HepG2 (cell line): ENCODE results near the gene DENND4B. TPM values are rescaled to one million over a fixed set of nuclear protein-coding genes. Genes with fewer than 3 reads are reported as not detected.

Experiments used
- CREB1 ChIP-seq, 2 experiments: fragments of 450-650 bp in 1 of 2; IDR thresholded peaks; 2 replicates each; pipeline ENCODE4 v1.6.1; 2016 to 2017; ENCODE audit warnings: control low read depth in 1 of 2, mild to moderate bottlenecking in 1 of 2, missing compliant biosample characterization in 1 of 2, missing genetic modification characterization in 1 of 2
- FOXC1 ChIP-seq: sonication (generic); formaldehyde crosslinking; IDR thresholded peaks from 2 replicates; pipeline ENCODE4 v1.8.0; 2022; ENCODE audit warnings: mild to moderate bottlenecking, missing genetic modification reagents, borderline replicate concordance
- PCBP2 ChIP-seq: fragments of 200-400 bp; formaldehyde crosslinking; optimal IDR thresholded peaks from 2 replicates; pipeline ENCODE3; 2018; ENCODE audit warnings: low read length, low read depth; ENCODE audit not compliant: poor library complexity, severe bottlenecking
- RAD21 ChIP-seq: fragments of 450-650 bp; formaldehyde crosslinking; IDR thresholded peaks from 2 replicates; pipeline ENCODE4 v1.5.0; 2020; ENCODE audit warnings: mild to moderate bottlenecking
- SMAD3 ChIP-seq: sonication (generic); formaldehyde crosslinking; IDR thresholded peaks from 2 replicates; pipeline ENCODE4 v1.4.0; 2020; ENCODE audit warnings: missing genetic modification reagents
- TOE1 ChIP-seq: sonication (generic); formaldehyde crosslinking; IDR thresholded peaks from 2 replicates; pipeline ENCODE4 v1.4.0; 2020; ENCODE audit warnings: mild to moderate bottlenecking, missing genetic modification reagents
- TSC22D2 ChIP-seq: sonication (generic); formaldehyde crosslinking; IDR thresholded peaks from 2 replicates; pipeline ENCODE4 v1.5.1; 2020; ENCODE audit warnings: missing genetic modification reagents, mild to moderate bottlenecking, borderline replicate concordance
- YY1 ChIP-seq: IDR thresholded peaks from 2 replicates; pipeline ENCODE4 v1.6.1; 2011; ENCODE audit warnings: low read length, low read depth, moderate library complexity, mild to moderate bottlenecking; ENCODE audit not compliant: insufficient read depth, insufficient replicate concordance
- ZBTB42 ChIP-seq: sonication (generic); formaldehyde crosslinking; IDR thresholded peaks from 2 replicates; pipeline ENCODE4 v1.5.0; 2020; ENCODE audit warnings: mild to moderate bottlenecking, missing genetic modification reagents
- ZC3H4 ChIP-seq: sonication (generic); formaldehyde crosslinking; IDR thresholded peaks from 2 replicates; pipeline ENCODE4 v1.4.0; 2020; ENCODE audit warnings: missing genetic modification reagents, borderline replicate concordance
- ZFP1 ChIP-seq: IDR thresholded peaks from 2 replicates; pipeline ENCODE4 v1.6.1; 2016
- ZFX ChIP-seq: sonication (generic); formaldehyde crosslinking; IDR thresholded peaks from 2 replicates; pipeline ENCODE4 v1.4.0; 2020; ENCODE audit warnings: mild to moderate bottlenecking, low read depth, missing genetic modification reagents, moderate library complexity
- ZKSCAN8 ChIP-seq: IDR thresholded peaks from 2 replicates; pipeline ENCODE4 v1.6.1; 2016; ENCODE audit warnings: borderline replicate concordance, missing genetic modification reagents, missing compliant biosample characterization
- ZNF253 ChIP-seq: sonication (generic); formaldehyde crosslinking; IDR thresholded peaks from 2 replicates; pipeline ENCODE4 v1.8.0; 2022; ENCODE audit warnings: mild to moderate bottlenecking, missing genetic modification reagents, borderline replicate concordance
- ZNF567 ChIP-seq: sonication (generic); formaldehyde crosslinking; IDR thresholded peaks from 2 replicates; pipeline ENCODE4 v1.8.1; 2023; ENCODE audit warnings: mild to moderate bottlenecking, missing genetic modification reagents, borderline replicate concordance
- polyA plus RNA-seq, 8 experiments: library from polyadenylated mRNA; depleted of rRNA in 3 of 8; stranded (reverse) in 7 of 8; unstranded in 1 of 8; fragments of >200 nt; fragmentation: Illumina TruSeq in 4 of 8; extraction: Trizol in 4 of 8; gene quantifications; 2 replicates each; pipeline versions ENCODE4 v1.2.1 to v1.2.3, GENCODE V29; 2011 to 2016; ENCODE audit warnings: low read depth in 4 of 8, missing spikeins in 1 of 8, mixed read lengths in 1 of 8; ENCODE audit not compliant: insufficient read depth in 1 of 8
- total RNA-seq, 5 experiments: library from RNA; depleted of rRNA; stranded (reverse); fragments of >200 nt; fragmentation: Illumina TruSeq; extraction: Trizol; gene quantifications; 2 replicates each; pipeline ENCODE4 v1.2.3, GENCODE V29; 2016; ENCODE audit warnings: low read depth in 1 of 5
- TF ChIP-seq, protein P1 (sequence below): sonication (generic); formaldehyde crosslinking; IDR thresholded peaks from 2 replicates; pipeline ENCODE4 v1.8.1; 2023; ENCODE audit warnings: mild to moderate bottlenecking, inconsistent platforms, moderate library complexity, missing genetic modification reagents, borderline replicate concordance
- TF ChIP-seq, protein P2 (sequence below): sonication (generic); formaldehyde crosslinking; IDR thresholded peaks from 2 replicates; pipeline ENCODE4 v1.5.0; 2020; ENCODE audit warnings: missing genetic modification reagents, mild to moderate bottlenecking, borderline replicate concordance
- TF ChIP-seq, protein P3 (sequence below): sonication (generic); formaldehyde crosslinking; IDR thresholded peaks from 2 replicates; pipeline ENCODE4 v1.5.0; 2020; ENCODE audit warnings: mild to moderate bottlenecking, missing genetic modification reagents
- TF ChIP-seq, protein P4 (sequence below): sonication (generic); formaldehyde crosslinking; IDR thresholded peaks from 2 replicates; pipeline ENCODE4 v1.5.0; 2020; ENCODE audit warnings: missing genetic modification reagents, mild to moderate bottlenecking, borderline replicate concordance
- TF ChIP-seq, protein P5 (sequence below): sonication (generic); formaldehyde crosslinking; IDR thresholded peaks from 2 replicates; pipeline ENCODE4 v1.4.0; 2020; ENCODE audit warnings: missing genetic modification reagents
- TF ChIP-seq, protein P6 (sequence below): IDR thresholded peaks from 2 replicates; pipeline ENCODE4 v1.6.1; 2012; ENCODE audit warnings: inconsistent platforms

Gene DENND4B
- total and polyA plus RNA-seq, 2 of the 13 experiments (the other 11 are each of a cell fraction or from before 2014, with no cell fraction given), result 15.1 to 20.3 TPM

DNA sequence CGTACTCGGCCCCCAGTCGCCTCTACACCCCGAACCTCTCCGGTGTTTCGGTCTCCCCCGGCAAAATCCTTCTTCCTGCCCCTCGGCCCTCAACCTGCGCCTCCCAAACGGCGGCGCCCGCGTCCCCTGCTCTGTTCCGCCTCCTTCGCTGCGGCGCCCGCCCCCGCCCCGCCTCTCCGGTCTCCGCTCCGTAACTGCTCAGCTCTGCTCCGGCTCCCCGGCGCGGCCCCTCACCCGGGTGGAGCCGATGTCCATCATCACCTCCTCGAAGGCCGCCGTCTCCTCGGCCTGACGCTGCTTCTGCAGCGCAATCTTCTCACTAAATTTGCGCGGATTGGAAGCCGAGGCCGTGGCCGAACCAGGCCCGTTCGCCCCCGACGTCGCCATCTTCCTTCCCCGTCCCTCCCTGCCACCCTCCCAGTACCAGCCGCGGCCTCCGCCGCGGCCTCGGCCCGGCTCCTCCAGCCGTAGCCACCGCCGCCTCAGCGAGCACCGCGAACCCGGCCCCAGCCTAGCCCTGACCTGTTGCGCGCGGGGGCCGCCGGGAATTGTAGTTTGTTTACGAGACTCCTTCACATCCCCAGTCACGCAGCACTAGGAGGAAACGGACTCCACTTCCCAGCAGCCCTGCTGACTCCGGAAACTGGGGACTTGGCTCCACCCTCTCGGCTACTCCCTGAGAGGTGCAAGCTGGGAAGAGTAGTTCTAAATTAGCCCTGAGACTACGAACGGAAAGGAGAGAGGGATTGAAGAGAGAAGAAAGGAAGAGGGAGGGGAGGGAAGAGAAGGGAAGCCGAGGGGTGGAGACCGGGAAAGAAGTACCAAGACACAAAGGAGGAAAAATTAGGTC lies 11.8 kb upstream of the DENND4B start, which contains the start of gene CRTC2 (continued):
- peak; percentile 96 for TF ChIP-seq ZFX (CRISPR knock-in tag)
- 0 out of 2 replicates have a peak, but pooled peaks have one; percentile 57 for TF ChIP-seq ZBTB42 (CRISPR knock-in tag)
- no peak for TF ChIP-seq ZFP1 (CRISPR knock-in tag)
- TF ChIP-seq, protein P1, sequence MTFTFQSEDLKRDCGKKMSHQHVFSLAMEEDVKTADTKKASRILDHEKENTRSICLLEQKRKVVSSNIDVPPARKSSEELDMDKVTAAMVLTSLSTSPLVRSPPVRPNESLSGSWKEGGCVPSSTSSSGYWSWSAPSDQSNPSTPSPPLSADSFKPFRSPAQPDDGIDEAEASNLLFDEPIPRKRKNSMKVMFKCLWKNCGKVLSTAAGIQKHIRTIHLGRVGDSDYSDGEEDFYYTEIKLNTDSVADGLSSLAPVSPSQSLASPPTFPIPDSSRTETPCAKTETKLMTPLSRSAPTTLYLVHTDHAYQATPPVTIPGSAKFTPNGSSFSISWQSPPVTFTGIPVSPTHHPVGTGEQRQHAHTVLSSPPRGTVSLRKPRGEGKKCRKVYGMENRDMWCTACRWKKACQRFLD (CRISPR knock-in tag), result peak; percentile 70; the same call in 1 of the 2 replicates
- TF ChIP-seq SMAD3 (CRISPR knock-in tag), result 0 out of 2 replicates have a peak, but pooled peaks have one; percentile 32
- no peak for TF ChIP-seq ZNF567 (CRISPR knock-in tag)
- TF ChIP-seq, protein P2, sequence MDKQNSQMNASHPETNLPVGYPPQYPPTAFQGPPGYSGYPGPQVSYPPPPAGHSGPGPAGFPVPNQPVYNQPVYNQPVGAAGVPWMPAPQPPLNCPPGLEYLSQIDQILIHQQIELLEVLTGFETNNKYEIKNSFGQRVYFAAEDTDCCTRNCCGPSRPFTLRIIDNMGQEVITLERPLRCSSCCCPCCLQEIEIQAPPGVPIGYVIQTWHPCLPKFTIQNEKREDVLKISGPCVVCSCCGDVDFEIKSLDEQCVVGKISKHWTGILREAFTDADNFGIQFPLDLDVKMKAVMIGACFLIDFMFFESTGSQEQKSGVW (CRISPR knock-in tag), result no peak
- TF ChIP-seq RAD21 (CRISPR knock-in tag), result 0 out of 2 replicates have a peak, but pooled peaks have one; percentile 27
- TF ChIP-seq, protein P3, sequence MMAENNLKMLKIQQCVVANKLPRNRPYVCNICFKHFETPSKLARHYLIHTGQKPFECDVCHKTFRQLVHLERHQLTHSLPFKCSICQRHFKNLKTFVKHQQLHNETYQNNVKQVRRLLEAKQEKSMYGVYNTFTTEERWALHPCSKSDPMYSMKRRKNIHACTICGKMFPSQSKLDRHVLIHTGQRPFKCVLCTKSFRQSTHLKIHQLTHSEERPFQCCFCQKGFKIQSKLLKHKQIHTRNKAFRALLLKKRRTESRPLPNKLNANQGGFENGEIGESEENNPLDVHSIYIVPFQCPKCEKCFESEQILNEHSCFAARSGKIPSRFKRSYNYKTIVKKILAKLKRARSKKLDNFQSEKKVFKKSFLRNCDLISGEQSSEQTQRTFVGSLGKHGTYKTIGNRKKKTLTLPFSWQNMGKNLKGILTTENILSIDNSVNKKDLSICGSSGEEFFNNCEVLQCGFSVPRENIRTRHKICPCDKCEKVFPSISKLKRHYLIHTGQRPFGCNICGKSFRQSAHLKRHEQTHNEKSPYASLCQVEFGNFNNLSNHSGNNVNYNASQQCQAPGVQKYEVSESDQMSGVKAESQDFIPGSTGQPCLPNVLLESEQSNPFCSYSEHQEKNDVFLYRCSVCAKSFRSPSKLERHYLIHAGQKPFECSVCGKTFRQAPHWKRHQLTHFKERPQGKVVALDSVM (CRISPR knock-in tag), result peak; percentile 90
- TF ChIP-seq ZC3H4 (CRISPR knock-in tag), result no peak
- peak; percentile 68; the same call in 1 of the 2 replicates for TF ChIP-seq CREB1 (IDR thresholded peaks at IDR 0.05)
- peak; percentile 88 for TF ChIP-seq CREB1 (CRISPR knock-in tag; IDR thresholded peaks at IDR 0.05)
- TF ChIP-seq, protein P4, sequence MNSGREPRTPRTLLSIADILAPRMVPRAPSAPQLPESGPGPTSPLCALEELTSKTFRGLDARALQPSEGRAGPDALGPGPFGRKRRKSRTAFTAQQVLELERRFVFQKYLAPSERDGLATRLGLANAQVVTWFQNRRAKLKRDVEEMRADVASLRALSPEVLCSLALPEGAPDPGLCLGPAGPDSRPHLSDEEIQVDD (CRISPR knock-in tag), result 0 out of 2 replicates have a peak, but pooled peaks have one; percentile 46
- TF ChIP-seq TSC22D2 (CRISPR knock-in tag), result no peak
- TF ChIP-seq FOXC1 (CRISPR knock-in tag), result no peak
- peak; percentile 35 for TF ChIP-seq PCBP2
- TF ChIP-seq, protein P5, sequence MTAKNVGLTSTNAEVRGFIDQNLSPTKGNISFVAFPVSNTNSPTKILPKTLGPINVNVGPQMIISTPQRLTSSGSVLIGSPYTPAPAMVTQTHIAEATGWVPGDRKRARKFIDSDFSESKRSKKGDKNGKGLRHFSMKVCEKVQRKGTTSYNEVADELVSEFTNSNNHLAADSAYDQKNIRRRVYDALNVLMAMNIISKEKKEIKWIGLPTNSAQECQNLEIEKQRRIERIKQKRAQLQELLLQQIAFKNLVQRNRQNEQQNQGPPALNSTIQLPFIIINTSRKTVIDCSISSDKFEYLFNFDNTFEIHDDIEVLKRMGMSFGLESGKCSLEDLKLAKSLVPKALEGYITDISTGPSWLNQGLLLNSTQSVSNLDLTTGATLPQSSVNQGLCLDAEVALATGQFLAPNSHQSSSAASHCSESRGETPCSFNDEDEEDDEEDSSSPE (CRISPR knock-in tag), result no peak
- TF ChIP-seq ZNF253 (CRISPR knock-in tag), result no peak
- TF ChIP-seq ZKSCAN8 (CRISPR knock-in tag), result no peak
- peak; percentile 82 for TF ChIP-seq YY1
- TF ChIP-seq, protein P6, sequence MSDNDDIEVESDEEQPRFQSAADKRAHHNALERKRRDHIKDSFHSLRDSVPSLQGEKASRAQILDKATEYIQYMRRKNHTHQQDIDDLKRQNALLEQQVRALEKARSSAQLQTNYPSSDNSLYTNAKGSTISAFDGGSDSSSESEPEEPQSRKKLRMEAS, result peak; percentile 57; the same call in 1 of the 2 replicates
- TF ChIP-seq TOE1, result no peak
